Neural cell (in vitro differentiated cells): ENCODE data around the gene FMC1. TPM values are rescaled to one million over a fixed set of nuclear protein-coding genes. Genes with fewer than 3 reads are reported as not detected.

Source experiments
- H2AFZ ChIP-seq: fragments of 200-600, 300-800 bp; sonication (generic), shearing (Covaris generic); 2 replicates; pipeline ENCODE4 v1.6.0; 2014; ENCODE audit warnings: low read depth, mild to moderate bottlenecking, antibody characterized with exemption, low read length, moderate library complexity
- H3F3A ChIP-seq: fragments of 200-600 bp; shearing (Covaris generic); 2 replicates; pipeline ENCODE4 v1.6.1; 2016; ENCODE audit warnings: mild to moderate bottlenecking, moderate library complexity, mixed read lengths, antibody characterized with exemption, low read length; ENCODE audit not compliant: insufficient read depth, poor library complexity, severe bottlenecking
- H3K27ac ChIP-seq: fragments of 200-600, 300-800 bp; sonication (generic), shearing (Covaris generic); 2 replicates; pipeline ENCODE4 v1.5.1; 2014; ENCODE audit warnings: mild to moderate bottlenecking, low read length, moderate library complexity
- H3K27me3 ChIP-seq: fragments of 300-800, 200-600 bp; sonication (generic), shearing (Covaris generic); 2 replicates; pipeline ENCODE4 v1.6.0; 2014; ENCODE audit warnings: mild to moderate bottlenecking, low read depth, low read length, moderate library complexity; ENCODE audit not compliant: insufficient read depth
- H3K36me3 ChIP-seq: fragments of 300-800, 200-600 bp; sonication (generic), shearing (Covaris generic); 2 replicates; pipeline ENCODE4 v1.5.1; 2014; ENCODE audit warnings: mild to moderate bottlenecking, antibody characterized with exemption, low read length, moderate library complexity; ENCODE audit not compliant: insufficient read depth
- H3K4me2 ChIP-seq: fragments of 300-800, 200-600 bp; sonication (generic), shearing (Covaris generic); 2 replicates; pipeline ENCODE4 v1.6.0; 2014; ENCODE audit warnings: mild to moderate bottlenecking, low read length
- H3K4me3 ChIP-seq: fragments of 300-800, 200-600 bp; sonication (generic), shearing (Covaris generic); 2 replicates; pipeline ENCODE4 v1.5.1; 2014; ENCODE audit warnings: mild to moderate bottlenecking, low read length, moderate library complexity
- H3K79me2 ChIP-seq: fragments of 200-600 bp; shearing (Covaris generic); replicated peaks from 2 replicates; pipeline ENCODE4 v1.6.0; 2014; ENCODE audit warnings: mild to moderate bottlenecking, low read length, moderate library complexity; ENCODE audit not compliant: insufficient read depth
- H3K9ac ChIP-seq: fragments of 300-800, 200-600 bp; sonication (generic), shearing (Covaris generic); 2 replicates; pipeline ENCODE4 v1.6.1; 2016; ENCODE audit warnings: mild to moderate bottlenecking, low read length, mixed read lengths
- H3K9me2 ChIP-seq: fragments of 200-600 bp; shearing (Covaris generic); 2 replicates; pipeline ENCODE4 v1.6.1; 2016; ENCODE audit warnings: mild to moderate bottlenecking, low read length, mixed read lengths; ENCODE audit not compliant: insufficient read depth
- H3K9me3 ChIP-seq: fragments of 200-600, 300-800 bp; sonication (generic), shearing (Covaris generic); 2 replicates; pipeline ENCODE4 v1.6.1; 2016; ENCODE audit warnings: mild to moderate bottlenecking, mixed run types, low read length, moderate library complexity, mixed read lengths
- H4K20me1 ChIP-seq: fragments of 200-600 bp; shearing (Covaris generic); 2 replicates; pipeline ENCODE4 v1.6.1; 2016; ENCODE audit warnings: mild to moderate bottlenecking, mixed run types; ENCODE audit not compliant: insufficient read depth
- EP300 ChIP-seq: fragments of 450-650 bp; conservative IDR thresholded peaks from 2 replicates; pipeline ENCODE4 v1.6.1; 2014; ENCODE audit warnings: antibody characterized with exemption, mild to moderate bottlenecking, moderate library complexity; ENCODE audit not compliant: poor library complexity, severe bottlenecking
- EZH2 ChIP-seq: fragments of 200-600, 300-800 bp; shearing (Covaris generic), sonication (generic); IDR thresholded peaks from 2 replicates; pipeline ENCODE4 v1.6.1; 2014; ENCODE audit warnings: antibody characterized with exemption, low read length, borderline replicate concordance, mild to moderate bottlenecking; ENCODE audit not compliant: insufficient read depth, poor library complexity, severe bottlenecking
- MXI1 ChIP-seq: fragments of 450-650 bp; conservative IDR thresholded peaks from 2 replicates; pipeline ENCODE4 v1.6.1; 2014; ENCODE audit warnings: antibody characterized with exemption, mild to moderate bottlenecking; ENCODE audit not compliant: poor library complexity, severe bottlenecking
- POLR2AphosphoS5 ChIP-seq: IDR thresholded peaks from 2 replicates; pipeline ENCODE4 v1.6.1; 2012
- RAD21 ChIP-seq: fragments of 450-650 bp; conservative IDR thresholded peaks from 2 replicates; pipeline ENCODE4 v1.6.1; 2014; ENCODE audit warnings: antibody characterized with exemption, mild to moderate bottlenecking, moderate library complexity
- SMC3 ChIP-seq: fragments of 450-650 bp; conservative IDR thresholded peaks from 2 replicates; pipeline ENCODE4 v1.6.1; 2014; ENCODE audit warnings: antibody characterized with exemption, mild to moderate bottlenecking, moderate library complexity; ENCODE audit not compliant: poor library complexity
- TAF1 ChIP-seq: IDR thresholded peaks from 2 replicates; pipeline ENCODE4 v1.6.1; 2012; ENCODE audit warnings: low read depth
- polyA plus RNA-seq: library from polyadenylated mRNA; depleted of rRNA; stranded (reverse); fragments of >200 nt; gene quantifications from 2 replicates; pipeline ENCODE4 v1.2.3, GENCODE V29; 2014
- TF ChIP-seq, protein P1 (sequence below): IDR thresholded peaks from 2 replicates; pipeline ENCODE4 v1.6.1; 2012; ENCODE audit warnings: borderline replicate concordance
- TF ChIP-seq, protein P2 (sequence below): fragments of 450-650 bp; IDR thresholded peaks from 2 replicates; pipeline ENCODE4 v1.5.1; 2014; ENCODE audit warnings: antibody characterized with exemption, mild to moderate bottlenecking, moderate library complexity; ENCODE audit not compliant: poor library complexity, severe bottlenecking

Gene FMC1
- polyA plus RNA-seq, 1 donor from 2014 or later = 54.8 TPM

DNA sequence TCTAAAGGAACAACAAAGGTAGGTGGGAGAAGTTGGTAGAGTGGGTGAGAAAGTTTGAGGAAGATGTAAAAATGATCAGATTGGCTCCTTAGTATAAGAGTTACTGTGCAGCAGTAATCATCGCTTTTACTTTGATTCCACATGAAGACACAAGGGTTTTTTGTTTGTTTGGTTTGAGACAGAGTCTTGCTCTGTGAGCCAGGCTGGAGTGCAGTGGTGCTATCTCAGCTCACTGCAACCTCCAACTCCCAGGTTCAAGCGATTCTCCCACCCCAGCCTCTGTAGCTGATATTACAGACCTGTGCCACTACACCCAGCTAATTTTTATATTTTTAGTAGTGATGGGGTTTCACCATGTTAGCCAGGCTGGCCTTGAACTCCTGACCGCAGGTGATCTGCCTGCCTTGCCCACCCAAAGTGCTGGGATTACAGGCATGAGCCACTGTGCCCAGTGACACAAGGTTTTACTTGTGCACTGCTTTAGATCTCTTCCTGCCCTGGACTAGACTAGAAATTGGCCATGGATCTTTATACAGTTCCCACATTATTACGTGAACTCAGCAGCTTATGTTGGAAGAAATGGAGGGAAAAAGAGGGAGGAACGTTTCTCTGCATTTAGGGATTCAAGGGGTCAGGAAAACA is 29.3 kb downstream of the FMC1 start:
- Histone ChIP-seq H3F3A (no peaks in the 10 kb centered on the region), H4K20me1 (no peaks in the 10 kb centered on the region), H3K79me2 (peaks cover 91% of the 10 kb centered on the region), H2AFZ (no peak overlapping the region), H3K27me3 (no peaks in the 10 kb centered on the region), H3K4me2 (no peak overlapping the region), H3K9ac (no peak overlapping the region), H3K36me3 (peaks cover 5% of the 10 kb centered on the region), H3K9me3 (no peaks in the 10 kb centered on the region), H3K9me2 (no peaks in the 10 kb centered on the region), H3K4me3 (no peak overlapping the region), H3K27ac (no peak overlapping the region)
- TF ChIP-seq POLR2AphosphoS5 = no peak
- no peak for TF ChIP-seq MXI1
- no peak for TF ChIP-seq EZH2
- TF ChIP-seq TAF1 = no peak
- TF ChIP-seq, protein P1, sequence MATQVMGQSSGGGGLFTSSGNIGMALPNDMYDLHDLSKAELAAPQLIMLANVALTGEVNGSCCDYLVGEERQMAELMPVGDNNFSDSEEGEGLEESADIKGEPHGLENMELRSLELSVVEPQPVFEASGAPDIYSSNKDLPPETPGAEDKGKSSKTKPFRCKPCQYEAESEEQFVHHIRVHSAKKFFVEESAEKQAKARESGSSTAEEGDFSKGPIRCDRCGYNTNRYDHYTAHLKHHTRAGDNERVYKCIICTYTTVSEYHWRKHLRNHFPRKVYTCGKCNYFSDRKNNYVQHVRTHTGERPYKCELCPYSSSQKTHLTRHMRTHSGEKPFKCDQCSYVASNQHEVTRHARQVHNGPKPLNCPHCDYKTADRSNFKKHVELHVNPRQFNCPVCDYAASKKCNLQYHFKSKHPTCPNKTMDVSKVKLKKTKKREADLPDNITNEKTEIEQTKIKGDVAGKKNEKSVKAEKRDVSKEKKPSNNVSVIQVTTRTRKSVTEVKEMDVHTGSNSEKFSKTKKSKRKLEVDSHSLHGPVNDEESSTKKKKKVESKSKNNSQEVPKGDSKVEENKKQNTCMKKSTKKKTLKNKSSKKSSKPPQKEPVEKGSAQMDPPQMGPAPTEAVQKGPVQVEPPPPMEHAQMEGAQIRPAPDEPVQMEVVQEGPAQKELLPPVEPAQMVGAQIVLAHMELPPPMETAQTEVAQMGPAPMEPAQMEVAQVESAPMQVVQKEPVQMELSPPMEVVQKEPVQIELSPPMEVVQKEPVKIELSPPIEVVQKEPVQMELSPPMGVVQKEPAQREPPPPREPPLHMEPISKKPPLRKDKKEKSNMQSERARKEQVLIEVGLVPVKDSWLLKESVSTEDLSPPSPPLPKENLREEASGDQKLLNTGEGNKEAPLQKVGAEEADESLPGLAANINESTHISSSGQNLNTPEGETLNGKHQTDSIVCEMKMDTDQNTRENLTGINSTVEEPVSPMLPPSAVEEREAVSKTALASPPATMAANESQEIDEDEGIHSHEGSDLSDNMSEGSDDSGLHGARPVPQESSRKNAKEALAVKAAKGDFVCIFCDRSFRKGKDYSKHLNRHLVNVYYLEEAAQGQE = no peak
- TF ChIP-seq, protein P2, sequence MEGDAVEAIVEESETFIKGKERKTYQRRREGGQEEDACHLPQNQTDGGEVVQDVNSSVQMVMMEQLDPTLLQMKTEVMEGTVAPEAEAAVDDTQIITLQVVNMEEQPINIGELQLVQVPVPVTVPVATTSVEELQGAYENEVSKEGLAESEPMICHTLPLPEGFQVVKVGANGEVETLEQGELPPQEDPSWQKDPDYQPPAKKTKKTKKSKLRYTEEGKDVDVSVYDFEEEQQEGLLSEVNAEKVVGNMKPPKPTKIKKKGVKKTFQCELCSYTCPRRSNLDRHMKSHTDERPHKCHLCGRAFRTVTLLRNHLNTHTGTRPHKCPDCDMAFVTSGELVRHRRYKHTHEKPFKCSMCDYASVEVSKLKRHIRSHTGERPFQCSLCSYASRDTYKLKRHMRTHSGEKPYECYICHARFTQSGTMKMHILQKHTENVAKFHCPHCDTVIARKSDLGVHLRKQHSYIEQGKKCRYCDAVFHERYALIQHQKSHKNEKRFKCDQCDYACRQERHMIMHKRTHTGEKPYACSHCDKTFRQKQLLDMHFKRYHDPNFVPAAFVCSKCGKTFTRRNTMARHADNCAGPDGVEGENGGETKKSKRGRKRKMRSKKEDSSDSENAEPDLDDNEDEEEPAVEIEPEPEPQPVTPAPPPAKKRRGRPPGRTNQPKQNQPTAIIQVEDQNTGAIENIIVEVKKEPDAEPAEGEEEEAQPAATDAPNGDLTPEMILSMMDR = no peak
- no peak for TF ChIP-seq SMC3

DNA sequence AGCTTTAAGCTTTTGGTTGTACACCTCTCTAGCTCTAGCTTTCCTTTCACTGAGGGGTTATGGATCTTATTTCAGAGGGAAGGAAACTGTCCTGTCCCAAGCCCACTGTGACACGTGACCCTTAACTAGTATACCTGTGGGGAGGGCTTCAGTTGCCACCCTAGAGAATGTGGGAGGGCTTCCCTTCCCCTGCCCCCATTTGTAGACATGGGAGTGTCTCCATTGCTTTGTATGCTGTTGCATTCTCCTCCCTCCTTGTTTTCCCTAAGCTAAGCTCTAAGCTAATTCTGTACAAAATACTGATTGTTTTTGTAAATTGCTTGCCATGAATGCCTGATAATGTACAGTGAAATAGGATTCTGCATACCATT is 29.8 kb downstream of the FMC1 start:
- no peaks in the 10 kb centered on the region for H3K9me3 ChIP-seq
- no peak overlapping the region for H3K4me2 ChIP-seq
- H3K9ac ChIP-seq = no peak overlapping the region

More for the DNA sequence above, 29.8 kb downstream of the FMC1 start:
- no peaks in the 10 kb centered on the region for H3K27me3 ChIP-seq
- no peak overlapping the region for H2AFZ ChIP-seq
- no peaks in the 10 kb centered on the region for H3K9me2 ChIP-seq
- peaks cover 6% of the 10 kb centered on the region for H3K36me3 ChIP-seq
- no peak overlapping the region for H3K4me3 ChIP-seq
- H3K27ac ChIP-seq = no peak overlapping the region
- H4K20me1 ChIP-seq = no peaks in the 10 kb centered on the region
- TF ChIP-seq, protein P1 = no peak
- TF ChIP-seq TAF1 = no peak
- TF ChIP-seq EP300 = no peak
- TF ChIP-seq MXI1 = no peak
- TF ChIP-seq RAD21 = no peak
- TF ChIP-seq EZH2 = no peak
- no peaks in the 10 kb centered on the region for H3F3A ChIP-seq
- H3K79me2 ChIP-seq = peaks cover 89% of the 10 kb centered on the region
